Fibroblast of lung (primary cell): ENCODE data around the gene TP53BP1.

ENCODE experiments used
- CTCF ChIP-seq, 2 donors: IDR thresholded peaks in 1 of 2; conservative IDR thresholded peaks in 1 of 2; 1 replicate in 1 of 2; 2 replicates in 1 of 2; pipeline ENCODE4 v1.5.1; 2011 to 2012; ENCODE audit warnings: low read length in 2 of 2, control low read depth in 1 of 2, inconsistent platforms in 1 of 2, low read depth in 1 of 2, mild to moderate bottlenecking in 1 of 2
- EZH2 ChIP-seq: IDR thresholded peaks from 2 replicates; pipeline ENCODE4 v1.5.1; 2012; ENCODE audit warnings: low read length, control low read depth, mild to moderate bottlenecking; ENCODE audit errors: missing control alignments

- TF ChIP-seq CTCF (conservative IDR thresholded peaks at IDR 0.05 in 1 of 2, IDR thresholded peaks at IDR 0.05 in 1 of 2; ENCODE audit: low read depth in 1 of 2, low read length in 2 of 2) (no peak), EZH2 (no peak)
These were observed 16.2 kb upstream of the TP53BP1 start for GRCh38 chr15:43508991-43509659.
